GM18858 (cell line): ENCODE data around the gene B3GALNT2.

Experiments used
- ATAC-seq: cut with Tn5 transposase; IDR thresholded peaks from one replicate; pipeline ENCODE4 v1.9.1; 2021; ENCODE audit not compliant: unreplicated experiment

Gene B3GALNT2

DNA sequence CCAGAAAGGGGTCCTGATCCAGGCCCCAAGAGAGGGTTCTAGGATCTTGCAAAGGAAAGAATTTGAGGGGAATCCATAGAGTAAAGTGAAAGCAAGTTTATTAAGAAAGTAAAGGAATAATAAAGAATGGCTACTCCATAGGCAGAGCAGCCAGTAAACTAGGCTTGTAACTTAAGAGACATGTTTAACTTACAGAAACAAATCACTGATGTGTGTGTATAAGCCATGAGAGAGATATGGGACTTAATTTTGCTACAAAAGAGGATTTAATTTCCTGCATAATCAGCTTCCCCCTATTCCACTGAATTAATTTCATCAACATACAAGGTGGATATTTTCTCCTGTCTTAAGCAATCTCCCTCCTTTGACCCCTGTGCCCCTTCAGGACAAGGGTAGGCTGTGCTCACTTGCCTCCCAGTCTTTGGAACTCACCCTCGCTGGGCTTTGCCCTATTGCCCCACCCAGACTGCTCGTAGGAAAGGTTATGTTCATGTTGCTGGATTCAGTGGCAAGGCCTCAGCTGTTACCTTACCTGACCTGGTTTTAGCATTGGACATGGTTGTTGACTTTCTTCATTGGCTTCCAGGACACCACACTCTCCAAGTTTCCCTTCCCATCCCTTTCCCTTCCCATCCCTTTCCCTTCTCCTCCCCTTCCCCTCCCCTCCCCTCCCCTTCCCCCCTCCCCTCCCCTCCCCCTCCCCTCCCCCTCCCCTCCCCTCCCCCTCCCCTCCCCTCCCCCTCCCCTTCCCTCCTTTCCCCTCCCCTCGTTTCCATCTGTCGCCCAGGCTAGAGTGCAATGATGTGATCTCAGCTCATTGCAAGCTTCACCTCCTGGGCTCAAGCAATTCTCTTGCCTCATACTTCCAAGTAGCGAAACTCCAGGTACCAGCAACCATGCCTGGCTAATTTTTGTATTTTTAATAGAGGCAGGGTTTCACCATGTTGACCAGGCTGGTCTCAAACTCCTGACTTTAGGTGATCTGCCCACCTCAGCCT, 92.5 kb downstream of the B3GALNT2 start:
- no peak for ATAC-seq

DNA sequence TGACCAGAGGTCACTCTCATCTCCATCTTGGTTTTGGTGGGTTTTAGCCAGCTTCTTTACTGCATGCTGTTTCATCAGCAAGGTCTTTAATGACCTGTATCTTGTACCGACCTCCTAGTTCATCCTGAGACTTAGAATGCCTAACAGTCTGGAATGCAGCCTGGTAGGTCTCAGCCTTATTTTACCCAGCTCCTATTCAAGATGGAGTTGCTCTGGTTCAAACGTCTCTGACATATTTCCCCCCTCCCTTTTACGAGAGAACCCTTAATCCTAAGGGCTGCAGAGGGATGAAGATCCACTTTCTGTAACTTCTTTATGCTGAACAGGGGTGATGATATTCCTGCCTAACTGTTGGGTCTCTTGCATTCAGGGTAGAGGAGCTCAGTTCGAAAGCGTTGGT, 93.8 kb downstream of the B3GALNT2 start:
- no peak for ATAC-seq

DNA sequence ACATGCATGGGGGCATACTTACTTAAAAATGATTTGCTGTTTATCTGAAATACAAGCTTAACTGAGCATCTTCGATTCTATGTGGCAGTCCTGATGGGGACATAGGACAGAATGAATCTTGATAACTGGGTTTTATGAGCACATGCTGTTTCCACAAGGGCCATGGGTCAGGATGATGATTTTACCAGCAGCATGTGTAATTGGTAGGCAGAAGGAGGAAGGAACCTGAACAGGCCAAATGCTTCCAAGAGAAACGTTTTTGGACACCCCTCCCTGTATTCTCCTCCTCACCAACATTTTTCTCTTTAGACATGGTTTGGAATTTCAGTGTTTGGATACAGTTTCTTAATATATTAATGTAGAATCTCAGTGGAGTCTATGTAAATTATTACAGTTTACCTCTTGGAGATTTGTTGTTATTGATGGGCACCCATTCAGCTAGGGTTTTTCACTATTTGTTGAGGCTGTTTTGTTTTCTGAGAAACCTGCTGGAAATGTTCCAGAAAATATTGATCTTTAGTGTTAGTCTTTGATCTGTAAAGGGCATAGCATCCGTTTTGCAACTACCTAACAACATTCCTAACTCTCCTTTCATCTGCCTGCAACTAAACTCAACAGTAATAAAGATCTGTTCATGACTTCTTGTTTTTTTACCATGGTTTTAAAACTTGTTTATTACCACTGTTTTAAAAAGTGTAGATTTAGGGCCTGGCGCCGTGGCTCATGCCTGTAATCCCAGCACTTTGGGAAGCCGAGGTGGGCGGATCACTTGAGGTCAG, 95.0 kb downstream of the B3GALNT2 start:
- ATAC-seq, result no peak

DNA sequence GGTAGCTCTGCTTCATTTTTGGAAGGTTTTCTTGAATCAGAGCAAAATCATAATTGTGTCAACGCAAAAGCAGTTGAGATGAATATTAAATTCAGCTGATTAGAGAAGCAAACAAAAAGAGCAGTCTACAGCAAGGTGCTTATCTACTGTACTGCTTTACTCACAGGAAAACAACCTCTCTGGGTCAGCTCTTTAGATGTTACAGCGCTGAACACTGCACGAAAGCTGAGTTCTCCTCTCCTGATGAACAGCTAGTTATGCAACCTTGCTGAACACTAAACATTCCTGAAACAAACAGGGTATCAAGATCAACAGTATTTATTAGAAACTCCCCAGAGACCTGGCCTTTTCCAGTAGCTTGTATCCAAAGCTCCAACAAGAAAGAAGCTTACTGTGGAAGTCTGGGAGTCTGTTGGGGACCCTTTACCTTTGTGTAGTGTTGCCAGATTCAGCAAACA, 95.7 kb downstream of the B3GALNT2 start:
- no peak for ATAC-seq

DNA sequence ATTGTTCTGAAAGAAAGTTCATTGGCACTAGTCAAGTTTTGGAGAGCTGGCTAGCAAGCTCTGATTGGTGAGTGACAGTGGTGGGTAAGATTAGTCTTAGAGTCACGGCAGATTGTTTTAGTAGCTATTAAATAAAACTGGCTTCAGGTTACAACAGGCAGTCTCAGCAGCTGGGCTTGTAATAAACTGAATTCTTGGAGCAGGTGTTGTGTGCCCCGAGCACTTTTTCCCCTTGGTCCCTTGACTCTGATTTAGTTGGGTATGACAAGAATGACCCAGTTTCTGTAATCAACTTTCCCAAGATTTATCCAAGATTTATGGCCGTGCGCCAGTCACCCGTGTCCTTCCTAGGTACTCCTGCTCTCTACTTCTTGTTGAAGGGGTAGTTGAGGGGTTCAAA, 96.8 kb downstream of the B3GALNT2 start:
- ATAC-seq, result no peak

DNA sequence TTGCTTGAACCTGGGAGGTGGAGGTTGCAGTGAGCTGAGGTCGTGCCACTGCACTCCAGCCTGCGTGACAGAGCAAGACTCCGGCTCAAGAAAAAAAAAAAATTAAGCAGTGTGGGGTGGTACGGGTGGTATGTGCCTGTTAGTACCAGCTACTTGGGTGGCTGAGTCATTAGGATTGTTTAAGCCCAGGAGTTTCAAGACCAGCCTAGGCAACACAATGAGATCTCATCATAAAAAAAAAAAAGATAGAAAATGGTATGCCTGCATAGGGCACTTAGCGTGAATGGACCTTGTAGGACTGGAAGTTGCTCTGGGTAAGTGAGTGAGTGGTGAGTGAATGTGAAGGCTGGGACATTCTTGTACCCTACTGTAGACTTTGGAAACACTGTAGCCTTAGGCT, 100.1 kb downstream of the B3GALNT2 start:
- no peak for ATAC-seq

DNA sequence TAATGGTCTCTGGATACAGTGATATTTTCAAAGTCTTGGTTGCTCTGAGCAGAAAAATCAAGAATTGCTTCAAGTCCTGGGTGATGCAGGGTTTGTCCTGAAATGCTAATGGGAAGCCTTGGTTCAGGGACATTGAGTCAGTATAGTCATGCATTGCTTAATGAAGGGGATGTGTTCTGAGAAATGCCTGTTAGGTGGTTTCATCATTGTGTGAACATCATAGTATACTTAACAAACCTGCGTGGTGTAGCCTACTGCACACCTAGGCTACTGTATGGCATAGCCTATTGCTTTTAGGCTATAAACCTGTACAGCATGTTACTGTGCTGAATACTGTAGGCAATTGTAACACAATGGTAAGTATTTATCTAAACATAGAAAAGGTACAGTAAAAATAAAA, 100.7 kb downstream of the B3GALNT2 start:
- no peak for ATAC-seq

DNA sequence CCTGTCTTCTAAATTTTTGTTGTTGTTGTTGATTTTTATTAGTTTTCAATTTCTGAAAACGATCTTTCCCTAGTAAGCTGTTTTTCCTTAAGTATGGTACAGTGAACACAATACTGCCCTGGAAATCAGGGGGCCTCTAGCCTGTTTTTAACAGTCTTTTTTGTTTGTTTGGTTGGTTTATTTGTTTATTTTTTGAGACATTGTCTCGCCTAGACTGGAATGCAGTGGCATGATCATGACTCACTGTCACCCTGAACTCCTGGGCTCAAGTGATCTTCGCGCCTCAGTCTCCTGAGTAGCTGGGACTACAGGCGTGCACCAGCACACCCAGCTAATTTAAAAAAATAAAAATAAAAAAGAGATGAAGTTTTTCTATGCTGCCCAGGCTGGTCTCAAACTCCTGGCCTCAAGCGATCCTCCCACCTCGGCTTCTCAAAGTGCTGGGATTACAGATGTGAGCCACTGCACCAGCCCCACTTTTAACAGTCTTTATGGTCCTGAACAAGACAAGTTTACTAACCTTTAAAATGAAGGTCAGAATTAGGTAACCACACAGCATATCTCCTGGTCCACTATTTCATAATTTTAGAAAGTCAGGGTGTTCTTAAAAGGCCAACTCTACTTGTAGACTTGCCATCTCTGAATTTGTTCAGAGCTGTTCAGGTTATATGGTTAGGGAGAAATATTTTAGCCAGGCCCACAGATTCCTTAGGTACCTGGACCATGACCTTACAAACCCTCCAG, 101.6 kb downstream of the B3GALNT2 start:
- ATAC-seq, result no peak

DNA sequence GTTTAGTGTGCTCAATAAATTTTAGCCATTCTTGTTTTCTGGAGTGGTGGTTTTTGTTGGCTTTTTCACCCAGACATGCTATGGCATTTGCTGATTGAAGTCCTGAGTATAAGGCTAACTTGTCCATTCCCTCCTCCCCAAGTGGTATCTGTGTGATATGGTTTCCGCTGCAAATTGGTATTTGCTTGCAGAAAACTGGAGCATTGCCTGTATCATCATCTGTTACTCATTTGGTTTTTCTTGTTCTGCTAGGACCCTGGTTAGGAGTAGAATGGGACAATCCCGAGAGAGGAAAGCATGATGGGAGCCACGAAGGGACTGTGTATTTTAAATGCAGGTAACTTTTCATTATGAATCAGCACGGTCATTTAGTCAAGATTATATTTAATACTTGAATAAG, 103.0 kb downstream of the B3GALNT2 start:
- no peak for ATAC-seq
